Measurements from ENCODE around the gene TGM3.

Gene TGM3

GRCh38 chr20:2285613-2286012 is 10.2 kb upstream of the TGM3 start:
- no peak for DNase-seq

- no peak for DNase-seq
Observed at GRCh38 chr20:2287504-2287903, 8.3 kb upstream of the TGM3 start.

GRCh38 chr20:2289475-2289874 is 6.3 kb upstream of the TGM3 start:
- DNase-seq = no peak

GRCh38 chr20:2290486-2290885 is 5.3 kb upstream of the TGM3 start:
- no peak for DNase-seq

- DNase-seq = peak; percentile 23 to 30
Observed at GRCh38 chr20:2292416-2293110, 3.2 kb upstream of the TGM3 start.

GRCh38 chr20:2293486-2293885 is 2.3 kb upstream of the TGM3 start:
- no peak for DNase-seq

- no peak for DNase-seq
Observed at GRCh38 chr20:2293971-2294370, 1.8 kb upstream of the TGM3 start.

GRCh38 chr20:2295286-2295685 is 515 bp upstream of the TGM3 start:
- no peak for DNase-seq

- DNase-seq = no peak
Observed at GRCh38 chr20:2296524-2297356, 939 bp downstream of the TGM3 start.

- DNase-seq = no peak
Observed at GRCh38 chr20:2297357-2297728, 1.5 kb downstream of the TGM3 start.

GRCh38 chr20:2298116-2298515 is 2.3 kb downstream of the TGM3 start:
- DNase-seq = no peak

GRCh38 chr20:2298701-2299100 is 2.9 kb downstream of the TGM3 start:
- DNase-seq = no peak

GRCh38 chr20:2299301-2299700 is 3.5 kb downstream of the TGM3 start:
- no peak for DNase-seq

- no peak for DNase-seq
Observed at GRCh38 chr20:2300002-2300401, 4.2 kb downstream of the TGM3 start.

- no peak for DNase-seq
Observed at GRCh38 chr20:2300420-2300819, 4.6 kb downstream of the TGM3 start.

GRCh38 chr20:2301164-2301622 is 5.4 kb downstream of the TGM3 start:
- DNase-seq = peak; percentile 96 to 99

- DNase-seq = no peak
Observed at GRCh38 chr20:2302384-2303060, 6.7 kb downstream of the TGM3 start.

GRCh38 chr20:2303673-2304072 is 7.9 kb downstream of the TGM3 start:
- DNase-seq = no peak

- no peak for DNase-seq
Observed at GRCh38 chr20:2304180-2304579, 8.4 kb downstream of the TGM3 start.

GRCh38 chr20:2305029-2305428 is 9.2 kb downstream of the TGM3 start:
- DNase-seq = no peak

- DNase-seq = no peak
Observed at GRCh38 chr20:2305479-2305878, 9.7 kb downstream of the TGM3 start.

- DNase-seq = no peak
Observed at GRCh38 chr20:2305946-2306345, 10.1 kb downstream of the TGM3 start.

GRCh38 chr20:2307136-2307535 is 11.3 kb downstream of the TGM3 start:
- DNase-seq = no peak

- DNase-seq = no peak
Observed at GRCh38 chr20:2311329-2311728, 15.5 kb downstream of the TGM3 start.
